Progenitor cell of endocrine pancreas (in vitro differentiated cells): ENCODE measurements around the gene SLC7A1. TPM values are rescaled to one million over a fixed set of nuclear protein-coding genes. Genes with fewer than 3 reads are reported as not detected.

Source experiments
- DNase-seq: peaks from one replicate; pipeline ENCODE4 v3.0.0; 2021; ENCODE audit warnings: low spot score; ENCODE audit not compliant: unreplicated experiment
- H3K27ac Mint-ChIP-seq: 2 replicates; pipeline ENCODE4 v1.8.0; 2021; ENCODE audit warnings: mild to moderate bottlenecking, moderate library complexity, mixed read lengths
- H3K27me3 Mint-ChIP-seq: 2 replicates; pipeline ENCODE4 v1.8.0; 2021; ENCODE audit warnings: mixed read lengths
- H3K36me3 Mint-ChIP-seq: 2 replicates; pipeline ENCODE4 v1.8.0; 2022; ENCODE audit warnings: mixed read lengths; ENCODE audit not compliant: insufficient read depth
- H3K4me1 Mint-ChIP-seq: 2 replicates; pipeline ENCODE4 v1.8.0; 2021; ENCODE audit warnings: low read depth, mixed read lengths
- H3K4me3 Mint-ChIP-seq: 2 replicates; pipeline ENCODE4 v1.8.0; 2021; ENCODE audit warnings: low read depth, mild to moderate bottlenecking, moderate library complexity, mixed read lengths
- H3K9me3 Mint-ChIP-seq: 2 replicates; pipeline ENCODE4 v1.8.0; 2021; ENCODE audit warnings: low read depth, mixed read lengths
- CTCF ChIP-seq: fragments of 200-600 bp; sonication (generic); IDR thresholded peaks from one replicate; pipeline ENCODE4 v1.5.0; 2021; ENCODE audit warnings: antibody characterized with exemption, mild to moderate bottlenecking; ENCODE audit not compliant: unreplicated experiment
- total RNA-seq: library from RNA; stranded (reverse); gene quantifications from 2 replicates; pipeline ENCODE4 v1.2.1, GENCODE V29; 2021

SLC7A1 gene
- total RNA-seq, 1 donor from 2014 or later: 31.3 TPM

DNA sequence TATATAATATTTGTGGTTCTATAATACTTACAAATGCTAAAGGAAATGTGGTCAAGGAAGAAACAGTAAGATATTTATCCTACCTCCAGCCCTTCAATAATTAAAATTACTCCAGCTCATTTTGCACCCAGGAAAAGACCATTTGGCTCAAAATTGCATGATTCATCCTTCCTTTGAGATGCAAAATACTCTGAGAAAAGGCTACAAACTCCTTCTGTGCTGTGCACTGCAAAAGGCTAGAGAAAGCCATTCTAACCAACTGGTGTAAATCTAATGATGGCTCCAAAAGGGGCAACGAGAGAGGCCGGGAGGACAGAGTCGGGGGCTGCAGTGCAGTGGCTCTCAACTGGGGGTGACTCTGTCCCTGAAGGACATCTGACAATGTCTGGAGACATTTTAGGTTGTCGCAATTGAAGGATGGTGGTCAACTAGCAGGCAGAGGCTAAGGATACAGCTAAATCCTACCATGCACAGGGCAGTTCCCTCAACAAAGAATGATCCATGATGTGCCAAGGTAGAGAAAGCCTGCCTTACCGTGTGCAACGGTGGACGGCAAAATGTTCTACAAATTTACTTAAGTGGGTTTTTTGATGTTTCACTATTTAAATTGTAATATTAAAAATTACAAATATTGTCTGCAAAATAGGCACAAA lies 32.6 kb downstream of the SLC7A1 start:
- H3K4me1 Mint-ChIP-seq: peaks cover 10% of the 10 kb centered on the region
- no peaks in the 10 kb centered on the region for H3K9me3 Mint-ChIP-seq
- no peak overlapping the region for H3K4me3 Mint-ChIP-seq
- DNase-seq: no peak
- peaks cover 8% of the 10 kb centered on the region for H3K27me3 Mint-ChIP-seq
- no peaks in the 10 kb centered on the region for H3K36me3 Mint-ChIP-seq
- no peak overlapping the region for H3K27ac Mint-ChIP-seq
- TF ChIP-seq CTCF: no peak

- no peak overlapping the region for H3K4me3 Mint-ChIP-seq
- TF ChIP-seq CTCF: no peak
- H3K36me3 Mint-ChIP-seq: no peaks in the 10 kb centered on the region
- no peaks in the 10 kb centered on the region for H3K9me3 Mint-ChIP-seq
- peaks cover 10% of the 10 kb centered on the region for H3K4me1 Mint-ChIP-seq
- no peak overlapping the region for H3K27ac Mint-ChIP-seq
- DNase-seq: no peak
- peaks cover 8% of the 10 kb centered on the region for H3K27me3 Mint-ChIP-seq
Measured at GRCh38 chr13:29561918-29562317, 33.6 kb downstream of the SLC7A1 start.

GRCh38 chr13:29556742-29557141 lies 38.7 kb downstream of the SLC7A1 start:
- H3K4me3 Mint-ChIP-seq: no peak overlapping the region
- no peak overlapping the region for H3K27ac Mint-ChIP-seq
- H3K36me3 Mint-ChIP-seq: peaks cover 9% of the 10 kb centered on the region

GRCh38 chr13:29551214-29551613 lies 44.3 kb downstream of the SLC7A1 start:
- Mint-ChIP-seq H3K36me3 (peaks cover 20% of the 10 kb centered on the region), H3K27me3 (no peaks in the 10 kb centered on the region), H3K4me3 (no peak overlapping the region), H3K9me3 (peaks cover 3% of the 10 kb centered on the region), H3K27ac (no peak overlapping the region), H3K4me1 (peaks cover 25% of the 10 kb centered on the region)
- no peak for DNase-seq
- TF ChIP-seq CTCF: no peak

More at GRCh38 chr13:29556742-29557141, 38.7 kb downstream of the SLC7A1 start:
- no peaks in the 10 kb centered on the region for H3K4me1 Mint-ChIP-seq
- no peak for DNase-seq
- TF ChIP-seq CTCF: no peak
- H3K9me3 Mint-ChIP-seq: peaks cover 3% of the 10 kb centered on the region
- no peaks in the 10 kb centered on the region for H3K27me3 Mint-ChIP-seq

DNA sequence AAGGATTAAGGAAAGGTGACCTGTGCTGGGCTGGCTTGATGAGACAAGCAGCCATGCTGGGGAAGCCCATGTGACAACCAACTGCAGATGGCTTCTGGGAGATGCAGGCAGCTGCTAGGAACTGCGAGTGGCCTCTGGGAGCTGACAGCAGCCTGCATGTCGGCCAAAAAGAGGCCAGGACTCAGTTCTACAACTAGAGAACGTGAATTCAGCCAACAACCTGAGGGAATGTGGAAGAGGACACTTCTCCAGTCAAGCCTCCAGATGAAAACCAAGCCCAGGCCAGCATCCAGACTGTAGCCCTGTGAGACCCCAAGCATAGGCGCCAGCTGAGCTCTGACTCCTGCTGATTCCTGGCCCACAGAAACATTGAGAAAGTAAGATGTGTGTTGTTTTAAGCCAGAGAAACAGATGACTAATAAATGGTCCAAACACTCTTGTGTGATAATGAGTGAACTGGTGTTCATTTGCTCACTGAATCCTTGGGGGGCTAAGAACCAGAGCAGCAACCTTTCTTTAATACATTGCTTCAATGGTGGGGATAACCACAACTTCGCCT lies 45.0 kb downstream of the SLC7A1 start:
- H3K27ac Mint-ChIP-seq: no peak overlapping the region

More for the DNA sequence above, 45.0 kb downstream of the SLC7A1 start:
- peaks cover 25% of the 10 kb centered on the region for H3K4me1 Mint-ChIP-seq
- H3K27me3 Mint-ChIP-seq: no peaks in the 10 kb centered on the region
- TF ChIP-seq CTCF: no peak
- DNase-seq: no peak
- no peak overlapping the region for H3K4me3 Mint-ChIP-seq
- H3K36me3 Mint-ChIP-seq: peaks cover 20% of the 10 kb centered on the region
- peaks cover 3% of the 10 kb centered on the region for H3K9me3 Mint-ChIP-seq
